HG03439 (cell line): ENCODE measurements around the gene GTF2H4.
A peak's percentile ranks its signal among the peaks of the same experiment; 100 is the strongest.
"Not testable (repeated sequence)": the region's sequence is repeated elsewhere in the genome, so short reads cannot be mapped to it uniquely, and the experiment has no call there.

Experiments
- ATAC-seq: cut with Tn5 transposase; IDR thresholded peaks from one replicate; pipeline ENCODE4 v1.9.1; 2021; ENCODE audit warnings: mild to moderate bottlenecking, moderate library complexity; ENCODE audit not compliant: unreplicated experiment

GTF2H4 gene

GRCh38 chr6:30893666-30894065, 14.3 kb upstream of the GTF2H4 start:
- ATAC-seq = no peak

- ATAC-seq = no peak
Observed at GRCh38 chr6:30894381-30894780, 13.6 kb upstream of the GTF2H4 start.

GRCh38 chr6:30894935-30895334, 13.1 kb upstream of the GTF2H4 start:
- ATAC-seq = no peak

GRCh38 chr6:30895343-30895742, 12.7 kb upstream of the GTF2H4 start:
- no peak for ATAC-seq

- ATAC-seq = no peak
Observed at GRCh38 chr6:30896541-30896940, 11.5 kb upstream of the GTF2H4 start.

- ATAC-seq = no peak
Observed at GRCh38 chr6:30897882-30898281, 10.1 kb upstream of the GTF2H4 start.

- no peak for ATAC-seq
Observed at GRCh38 chr6:30898750-30899360, 9.2 kb upstream of the GTF2H4 start.

- no peak for ATAC-seq
Observed at GRCh38 chr6:30900863-30901417, 7.1 kb upstream of the GTF2H4 start.

- ATAC-seq = no peak
Observed at GRCh38 chr6:30901436-30901835, 6.6 kb upstream of the GTF2H4 start.

GRCh38 chr6:30902196-30902595, 5.8 kb upstream of the GTF2H4 start:
- ATAC-seq = not testable (repeated sequence)

- ATAC-seq = no peak
Observed at GRCh38 chr6:30902709-30903108, 5.3 kb upstream of the GTF2H4 start.

- no peak for ATAC-seq
Observed at GRCh38 chr6:30903236-30903635, 4.8 kb upstream of the GTF2H4 start.

GRCh38 chr6:30907290-30907757, 683 bp upstream of the GTF2H4 start:
- ATAC-seq = not testable (repeated sequence)

GRCh38 chr6:30908700-30909099, 693 bp downstream of the GTF2H4 start:
- no peak for ATAC-seq

- ATAC-seq = not testable (repeated sequence)
Observed at GRCh38 chr6:30910473-30910872, 2.5 kb downstream of the GTF2H4 start.

GRCh38 chr6:30912746-30913520, 4.9 kb downstream of the GTF2H4 start:
- ATAC-seq = no peak

- peak; percentile 3 for ATAC-seq
Observed at GRCh38 chr6:30913721-30914075, 5.7 kb downstream of the GTF2H4 start.

- peak; percentile 84 for ATAC-seq
Observed at GRCh38 chr6:30914076-30914853, 6.3 kb downstream of the GTF2H4 start, which contains the start of gene VARS2. TSS of gene VARS2 (plus strand) at chr6:30914238. CDS start at chr6:30914837, 599 bp downstream.

GRCh38 chr6:30914854-30915590, 7.0 kb downstream of the GTF2H4 start:
- no peak for ATAC-seq

GRCh38 chr6:30915591-30915946, 7.6 kb downstream of the GTF2H4 start:
- no peak for ATAC-seq

GRCh38 chr6:30917041-30917440, 9.0 kb downstream of the GTF2H4 start:
- no peak for ATAC-seq
